Measurements from ENCODE around the gene OR10G3.
A peak's percentile ranks its signal among the peaks of the same experiment; 100 is the strongest.

OR10G3 gene

DNA sequence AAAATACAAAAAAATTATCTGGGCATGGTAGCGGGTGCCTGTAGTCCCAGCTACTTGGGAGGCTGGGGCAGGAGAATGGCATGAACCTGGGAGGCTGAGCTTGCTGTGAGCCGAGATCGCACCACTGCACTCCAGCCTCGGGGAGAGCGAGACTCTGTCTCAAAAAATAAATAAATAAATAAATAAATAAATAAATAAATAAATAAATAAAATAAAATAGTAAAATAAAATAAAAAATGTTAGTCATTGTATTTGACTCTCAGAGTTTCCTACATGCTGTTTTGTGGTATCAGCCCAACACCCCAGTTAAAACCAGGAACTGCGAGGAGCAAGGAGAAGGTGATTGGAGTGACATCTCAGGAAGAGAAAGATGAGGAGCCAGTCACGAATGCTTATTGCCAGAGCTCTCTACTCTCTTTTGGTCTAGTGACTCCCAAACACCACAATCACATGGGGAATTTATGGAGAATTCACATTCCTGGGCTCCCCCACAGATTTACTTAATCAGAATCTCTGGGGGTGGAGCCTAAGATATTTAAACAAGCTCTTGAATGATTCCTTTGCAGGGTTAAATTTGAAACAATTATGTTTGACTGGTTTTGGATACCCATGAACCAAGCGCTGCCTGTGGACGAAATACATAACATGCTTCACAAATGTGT is 38.3 kb downstream of the OR10G3 start:
- no peaks in the 10 kb centered on the region for H3K9me3 ChIP-seq (ENCODE audit: severe bottlenecking)
- TF ChIP-seq, protein P1, sequence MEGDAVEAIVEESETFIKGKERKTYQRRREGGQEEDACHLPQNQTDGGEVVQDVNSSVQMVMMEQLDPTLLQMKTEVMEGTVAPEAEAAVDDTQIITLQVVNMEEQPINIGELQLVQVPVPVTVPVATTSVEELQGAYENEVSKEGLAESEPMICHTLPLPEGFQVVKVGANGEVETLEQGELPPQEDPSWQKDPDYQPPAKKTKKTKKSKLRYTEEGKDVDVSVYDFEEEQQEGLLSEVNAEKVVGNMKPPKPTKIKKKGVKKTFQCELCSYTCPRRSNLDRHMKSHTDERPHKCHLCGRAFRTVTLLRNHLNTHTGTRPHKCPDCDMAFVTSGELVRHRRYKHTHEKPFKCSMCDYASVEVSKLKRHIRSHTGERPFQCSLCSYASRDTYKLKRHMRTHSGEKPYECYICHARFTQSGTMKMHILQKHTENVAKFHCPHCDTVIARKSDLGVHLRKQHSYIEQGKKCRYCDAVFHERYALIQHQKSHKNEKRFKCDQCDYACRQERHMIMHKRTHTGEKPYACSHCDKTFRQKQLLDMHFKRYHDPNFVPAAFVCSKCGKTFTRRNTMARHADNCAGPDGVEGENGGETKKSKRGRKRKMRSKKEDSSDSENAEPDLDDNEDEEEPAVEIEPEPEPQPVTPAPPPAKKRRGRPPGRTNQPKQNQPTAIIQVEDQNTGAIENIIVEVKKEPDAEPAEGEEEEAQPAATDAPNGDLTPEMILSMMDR (IDR thresholded peaks at IDR 0.05; ENCODE audit: poor library complexity, severe bottlenecking), result no peak
- ATAC-seq (ENCODE audit: low read depth) (no peak), DNase-seq (ENCODE audit: low spot score) (no peak)
- H3K36me3 ChIP-seq (ENCODE audit: low read depth), result no peaks in the 10 kb centered on the region
- H3K27me3 ChIP-seq (ENCODE audit: insufficient read depth, poor library complexity, severe bottlenecking), result peaks cover 13% of the 10 kb centered on the region
- H3K4me3 ChIP-seq (ENCODE audit: severe bottlenecking), result no peak overlapping the region
- H3K27ac ChIP-seq (ENCODE audit: poor library complexity, severe bottlenecking), result no peak overlapping the region
- H3K4me1 ChIP-seq (ENCODE audit: insufficient read depth, poor library complexity, severe bottlenecking), result no peaks in the 10 kb centered on the region

- no peaks in the 10 kb centered on the region for H3K9me3 ChIP-seq (ENCODE audit: severe bottlenecking)
These were observed 40.5 kb downstream of the OR10G3 start for GRCh38 chr14:21539189-21539940.

DNA sequence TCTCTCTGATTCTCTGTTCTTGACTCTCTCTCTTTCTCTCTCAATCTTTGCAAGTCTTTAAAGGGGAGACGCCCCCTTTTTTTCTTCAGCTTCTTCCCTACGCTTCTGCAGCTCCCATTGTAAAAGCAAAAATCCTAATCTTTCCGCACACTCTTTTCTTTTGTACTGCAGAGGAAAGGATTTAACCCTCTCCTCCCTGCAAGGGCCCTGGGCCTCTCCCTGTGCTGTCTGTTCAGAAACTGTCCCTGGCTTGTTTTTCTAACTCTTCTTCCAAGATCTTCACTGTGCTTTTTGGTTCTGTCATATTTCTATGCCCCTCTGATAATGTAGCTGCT is 42.8 kb downstream of the OR10G3 start:
- ATAC-seq (ENCODE audit: low read depth) (no peak), DNase-seq (ENCODE audit: low spot score) (no peak)
- H3K27me3 ChIP-seq (ENCODE audit: insufficient read depth, poor library complexity, severe bottlenecking), result peaks cover 23% of the 10 kb centered on the region
- H3K9me3 ChIP-seq (ENCODE audit: severe bottlenecking), result no peaks in the 10 kb centered on the region
- H3K27ac ChIP-seq (ENCODE audit: poor library complexity, severe bottlenecking), result no peak overlapping the region
- H3K36me3 ChIP-seq (ENCODE audit: low read depth), result no peaks in the 10 kb centered on the region
- H3K4me3 ChIP-seq (ENCODE audit: severe bottlenecking), result no peak overlapping the region
- TF ChIP-seq, protein P1 (IDR thresholded peaks at IDR 0.05; ENCODE audit: poor library complexity, severe bottlenecking), result no peak
- H3K4me1 ChIP-seq (ENCODE audit: insufficient read depth, poor library complexity, severe bottlenecking), result no peaks in the 10 kb centered on the region

More at GRCh38 chr14:21539189-21539940, 40.5 kb downstream of the OR10G3 start:
- TF ChIP-seq, protein P1 (IDR thresholded peaks at IDR 0.05; ENCODE audit: poor library complexity, severe bottlenecking), result no peak
- ATAC-seq (ENCODE audit: low read depth) (no peak), DNase-seq (ENCODE audit: low spot score) (no peak)
- Histone ChIP-seq H3K27me3 (ENCODE audit: insufficient read depth, poor library complexity, severe bottlenecking) (peaks cover 23% of the 10 kb centered on the region), H3K36me3 (ENCODE audit: low read depth) (no peaks in the 10 kb centered on the region), H3K4me1 (ENCODE audit: insufficient read depth, poor library complexity, severe bottlenecking) (no peaks in the 10 kb centered on the region), H3K4me3 (ENCODE audit: severe bottlenecking) (no peak overlapping the region), H3K27ac (ENCODE audit: poor library complexity, severe bottlenecking) (no peak overlapping the region)

GRCh38 chr14:21536418-21537089 is 43.3 kb downstream of the OR10G3 start:
- TF ChIP-seq, protein P1 (IDR thresholded peaks at IDR 0.05; ENCODE audit: poor library complexity, severe bottlenecking), result no peak
- H3K4me3 ChIP-seq (ENCODE audit: severe bottlenecking), result no peak overlapping the region
- ATAC-seq (ENCODE audit: low read depth), result peak; percentile 48

More at GRCh38 chr14:21536418-21537089, 43.3 kb downstream of the OR10G3 start:
- peaks cover 23% of the 10 kb centered on the region for H3K27me3 ChIP-seq (ENCODE audit: insufficient read depth, poor library complexity, severe bottlenecking)
- H3K36me3 ChIP-seq (ENCODE audit: low read depth), result no peaks in the 10 kb centered on the region
- no peaks in the 10 kb centered on the region for H3K9me3 ChIP-seq (ENCODE audit: severe bottlenecking)
- no peak for DNase-seq (ENCODE audit: low spot score)
- H3K27ac ChIP-seq (ENCODE audit: poor library complexity, severe bottlenecking), result no peak overlapping the region
- H3K4me1 ChIP-seq (ENCODE audit: insufficient read depth, poor library complexity, severe bottlenecking), result no peaks in the 10 kb centered on the region

Measured in RWPE2 (cell line).